SK-N-MC (cell line): ENCODE results near the gene MYEOV.

Experiments
- EZH2 ChIP-seq: fragments of 200-600 bp; sonication (generic); IDR thresholded peaks from one replicate; pipeline ENCODE4 v1.6.1; 2017; ENCODE audit warnings: antibody characterized with exemption
- FOXP2 ChIP-seq: optimal IDR thresholded peaks from 2 replicates; pipeline ENCODE3; 2011; ENCODE audit warnings: mild to moderate bottlenecking, moderate library complexity; ENCODE audit not compliant: insufficient read depth; ENCODE audit errors: extremely low read length, control extremely low read depth

DNA sequence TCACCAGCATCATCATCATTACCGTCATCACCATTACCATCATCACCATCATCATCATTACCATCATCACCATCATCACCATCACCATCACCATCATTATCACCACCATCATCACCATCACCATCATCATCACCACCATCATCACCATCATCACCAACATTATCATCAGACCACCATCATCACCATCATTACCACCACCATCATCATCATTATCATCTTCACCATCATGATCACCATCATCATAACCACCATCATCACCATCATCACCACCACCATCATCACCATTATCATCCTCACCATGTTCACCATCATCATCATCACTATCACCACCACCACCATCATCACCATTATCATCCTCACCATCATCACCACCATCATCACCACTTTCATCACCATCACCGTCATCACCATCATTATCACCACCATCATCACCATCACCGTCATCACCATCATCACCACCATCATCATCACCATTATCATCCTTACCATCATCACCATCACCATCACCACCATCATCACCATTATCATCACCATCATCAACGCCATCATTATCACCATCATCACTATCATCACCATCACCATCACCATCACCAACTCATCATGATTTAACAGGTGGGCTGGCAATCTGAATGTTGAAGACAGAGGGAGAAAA lies 2.4 kb upstream of the MYEOV start:
- TF ChIP-seq EZH2 (no peak), FOXP2 (no peak)
